GM21786 (cell line): ENCODE results near the gene SLC8A1.
"Not testable (repeated sequence)": the region's sequence is repeated elsewhere in the genome, so short reads cannot be mapped to it uniquely, and the experiment has no call there.

Source experiments
- ATAC-seq: cut with Tn5 transposase; IDR thresholded peaks from one replicate; pipeline ENCODE4 v1.9.1; 2021; ENCODE audit not compliant: unreplicated experiment

The SLC8A1 gene

DNA sequence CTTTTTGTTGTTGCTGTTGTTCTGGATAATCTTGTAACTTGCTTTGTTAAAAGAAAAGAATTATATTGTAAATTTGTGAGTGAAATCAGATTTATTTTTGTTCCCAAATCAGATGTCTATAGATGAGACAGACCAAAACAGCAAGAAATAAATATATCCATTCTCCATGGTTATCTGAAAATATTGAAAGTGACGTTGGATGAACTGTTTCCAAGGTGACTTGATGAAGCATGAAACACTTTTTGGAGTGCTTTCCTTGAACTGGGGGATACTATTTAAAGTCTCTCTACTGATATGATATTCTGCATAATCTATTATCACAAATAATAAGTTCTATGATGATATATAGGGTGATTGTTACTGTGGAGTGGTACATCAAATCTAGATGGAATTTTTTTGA is 357.4 kb downstream of the SLC8A1 start:
- no peak for ATAC-seq

DNA sequence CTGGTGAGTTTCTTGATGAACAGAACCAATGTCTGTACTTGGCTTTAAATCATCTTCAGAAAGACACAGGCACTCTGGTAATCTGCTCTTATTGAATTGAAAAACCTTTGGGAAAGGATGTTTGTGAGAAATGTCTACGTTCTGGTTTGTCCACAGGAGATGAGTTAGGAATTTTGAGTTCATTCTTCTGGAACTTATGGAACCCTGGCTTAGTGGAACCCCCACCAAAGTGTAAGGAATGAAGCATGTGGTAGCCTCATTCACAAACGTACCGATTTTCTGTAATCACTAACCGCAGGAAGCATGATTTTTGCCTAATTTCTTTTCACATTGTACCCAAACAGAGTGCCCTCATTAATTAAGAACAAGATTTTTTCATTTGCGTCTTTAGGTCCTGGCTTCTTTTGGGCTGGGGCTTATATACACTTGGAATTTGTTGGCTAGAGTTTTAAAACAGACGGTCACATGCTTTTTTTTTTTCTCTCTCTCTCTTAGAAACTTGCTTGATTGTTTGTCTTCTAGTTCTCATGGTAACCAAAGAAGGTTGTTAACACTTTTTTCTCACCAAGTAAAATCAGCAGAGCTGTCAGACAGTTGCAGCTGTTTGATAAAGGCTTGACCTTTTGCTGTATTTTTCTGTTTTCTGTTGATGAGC is 358.7 kb downstream of the SLC8A1 start:
- ATAC-seq, result no peak

DNA sequence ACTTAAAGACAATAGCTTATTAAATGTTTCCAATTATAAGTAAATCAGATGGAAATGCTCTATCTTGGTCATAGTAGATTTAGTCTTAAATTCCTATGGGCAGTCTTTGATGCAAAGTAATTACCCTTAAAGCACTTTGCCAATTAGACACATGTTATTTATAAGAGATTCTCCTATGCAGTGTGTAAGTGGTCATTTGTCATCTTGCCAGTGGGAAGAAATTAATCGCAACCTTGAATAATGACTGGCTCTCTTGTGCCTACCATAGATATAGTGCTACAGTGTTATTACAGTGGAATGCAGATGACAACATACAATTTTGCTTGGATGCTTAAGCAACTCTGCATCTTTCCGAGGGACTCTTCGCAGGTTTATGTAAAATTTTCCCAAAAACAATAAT is 361.8 kb downstream of the SLC8A1 start:
- ATAC-seq, result no peak

DNA sequence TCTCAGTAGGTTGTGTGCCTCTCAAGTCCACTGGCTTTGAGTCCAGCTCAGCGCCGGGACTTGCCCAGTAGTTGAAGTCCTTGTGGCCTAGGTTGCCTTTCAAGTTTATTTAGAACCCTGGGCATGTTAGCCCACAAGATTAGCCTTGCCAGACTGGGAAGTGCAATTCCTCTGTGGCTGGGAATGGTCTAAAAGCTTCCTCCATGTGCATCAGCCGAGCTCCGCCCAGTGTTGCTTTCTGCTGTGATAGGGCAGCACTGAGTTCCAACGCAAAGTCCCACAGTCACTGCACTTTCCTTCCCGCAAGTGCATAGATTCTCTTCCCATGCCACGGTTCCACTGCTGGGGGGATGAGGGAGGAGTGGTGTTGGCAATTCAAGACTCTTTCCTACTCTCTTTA is 364.0 kb downstream of the SLC8A1 start:
- no peak for ATAC-seq

DNA sequence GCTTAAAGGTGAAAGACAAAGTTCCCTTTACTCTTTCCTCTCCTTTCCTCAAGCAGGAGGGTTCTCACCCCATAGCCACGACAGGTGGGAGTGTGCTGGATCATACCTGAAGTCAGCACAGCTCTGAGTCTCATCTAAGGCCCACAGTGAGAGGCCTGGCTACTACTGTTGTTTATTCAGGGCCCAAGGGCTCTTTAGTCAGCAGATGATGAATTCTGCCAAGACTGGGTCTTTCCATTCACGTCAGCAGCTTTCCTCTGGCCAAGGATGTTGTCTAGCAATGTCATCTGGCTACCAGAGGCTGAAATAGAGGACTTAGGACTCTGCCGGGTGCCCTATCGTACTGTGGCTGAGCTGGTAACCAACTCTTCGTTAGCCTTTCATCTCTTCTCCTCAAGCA is 364.5 kb downstream of the SLC8A1 start:
- no peak for ATAC-seq

DNA sequence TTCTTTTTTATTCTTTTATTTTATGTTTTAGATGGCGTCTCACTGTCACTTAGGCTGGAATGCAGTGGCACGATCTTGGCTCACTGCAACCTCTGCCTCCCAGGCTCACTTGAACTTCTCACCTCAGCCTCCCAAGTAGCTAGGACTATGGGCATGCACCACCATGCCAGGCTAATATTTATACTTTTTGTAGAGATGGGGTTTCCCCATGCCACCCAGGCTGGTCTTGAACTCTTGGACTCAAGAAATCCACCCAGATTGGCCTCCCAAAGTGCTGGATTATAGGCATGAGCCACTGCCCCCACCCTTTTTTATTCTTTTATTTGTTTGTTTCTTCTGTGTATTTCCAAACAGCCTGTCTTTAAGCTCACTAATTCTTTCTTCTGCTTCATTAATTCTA is 366.1 kb downstream of the SLC8A1 start:
- no peak for ATAC-seq

DNA sequence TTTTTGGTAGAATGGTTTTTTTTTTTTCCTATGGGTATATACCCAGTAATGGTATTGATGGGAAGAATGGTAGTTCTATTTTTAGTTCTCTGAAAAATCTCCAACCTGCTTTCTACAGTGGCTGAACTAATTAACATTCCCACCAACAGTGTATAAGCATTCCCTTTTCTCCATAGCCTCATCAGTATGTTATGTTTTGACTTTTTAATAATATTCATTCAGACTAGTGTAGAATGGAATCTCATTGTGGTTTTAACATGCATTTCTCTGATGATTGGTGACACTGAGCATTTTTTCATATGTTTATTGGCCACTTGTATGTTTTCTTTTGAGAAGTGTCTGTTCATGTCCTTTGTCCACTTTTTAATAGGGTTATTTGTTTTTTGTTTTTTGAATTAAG is 378.6 kb downstream of the SLC8A1 start:
- not testable (repeated sequence) for ATAC-seq

DNA sequence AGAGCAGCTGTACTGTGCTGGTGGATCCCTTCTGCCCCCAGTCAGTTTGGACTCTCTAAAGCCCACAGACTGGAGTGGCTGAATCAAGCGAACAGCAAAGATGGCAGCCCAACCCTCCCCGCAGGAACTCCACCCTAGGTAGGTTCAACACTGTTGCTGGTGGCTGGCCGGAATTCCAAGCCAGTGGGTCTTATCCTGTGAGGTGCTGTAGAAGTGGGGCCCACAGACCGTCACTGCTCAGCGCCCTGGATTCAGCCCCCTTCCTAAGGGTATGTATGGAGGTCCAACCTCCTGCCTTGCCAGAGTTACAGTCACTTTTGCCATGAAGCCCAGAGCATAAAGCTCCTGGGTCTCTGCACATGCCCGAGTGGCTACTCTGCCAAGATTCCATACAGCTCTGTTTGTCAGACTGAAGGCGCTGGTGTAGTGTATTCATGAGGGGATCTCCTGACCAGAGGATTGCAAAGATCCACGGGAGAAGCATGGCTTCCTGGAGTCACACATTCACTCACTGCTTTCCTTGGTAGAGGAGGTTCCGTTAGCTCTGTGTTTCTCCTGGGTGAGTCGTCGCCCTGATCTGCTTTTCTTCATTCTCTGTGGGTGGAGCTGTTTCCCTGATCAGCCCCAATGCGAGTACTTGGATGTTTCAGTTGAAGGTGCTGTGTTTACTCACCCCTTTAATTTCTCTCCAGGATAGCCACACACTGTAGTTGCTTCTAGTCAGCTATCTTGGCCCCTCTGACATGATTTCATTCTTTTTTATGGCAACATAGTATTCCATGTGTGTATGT is 379.3 kb downstream of the SLC8A1 start:
- ATAC-seq, result no peak

DNA sequence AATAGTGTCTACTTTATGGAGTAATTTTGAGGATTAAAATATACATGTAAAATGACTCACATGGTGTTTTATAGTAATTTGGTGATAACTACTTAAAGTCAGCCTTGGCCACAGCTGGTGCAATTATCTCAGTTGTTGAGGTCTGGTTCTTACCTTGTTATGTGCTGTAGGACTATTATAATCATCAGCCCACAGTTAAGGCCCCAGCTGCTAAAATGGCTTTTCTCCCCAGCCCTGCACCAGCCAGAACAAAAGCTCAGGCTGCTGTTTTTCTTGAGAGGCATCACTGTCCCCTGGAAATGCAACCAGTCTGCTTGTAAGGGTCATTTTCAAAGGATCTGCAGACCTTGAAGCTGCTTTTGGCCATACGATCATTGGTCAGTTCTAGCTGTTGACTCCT is 389.5 kb downstream of the SLC8A1 start:
- ATAC-seq, result no peak

DNA sequence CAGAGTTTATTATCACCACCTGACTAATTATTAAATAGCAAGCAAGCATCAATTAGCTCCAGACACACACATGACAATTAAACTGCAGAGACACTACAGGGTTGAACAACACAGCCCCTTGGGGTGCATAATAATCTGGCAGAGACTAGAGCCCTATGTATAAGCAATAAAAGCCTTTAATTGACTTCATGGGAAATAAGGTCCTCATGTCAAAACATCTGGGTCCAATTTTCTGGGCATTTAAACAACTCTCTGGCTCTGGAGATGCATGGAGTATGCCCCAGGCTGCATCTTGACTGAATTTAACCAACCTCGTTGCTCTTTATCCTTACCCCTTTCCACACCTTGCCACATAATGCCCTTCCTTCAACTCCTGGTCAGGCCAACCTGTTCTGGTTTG is 402.1 kb downstream of the SLC8A1 start:
- ATAC-seq, result no peak

DNA sequence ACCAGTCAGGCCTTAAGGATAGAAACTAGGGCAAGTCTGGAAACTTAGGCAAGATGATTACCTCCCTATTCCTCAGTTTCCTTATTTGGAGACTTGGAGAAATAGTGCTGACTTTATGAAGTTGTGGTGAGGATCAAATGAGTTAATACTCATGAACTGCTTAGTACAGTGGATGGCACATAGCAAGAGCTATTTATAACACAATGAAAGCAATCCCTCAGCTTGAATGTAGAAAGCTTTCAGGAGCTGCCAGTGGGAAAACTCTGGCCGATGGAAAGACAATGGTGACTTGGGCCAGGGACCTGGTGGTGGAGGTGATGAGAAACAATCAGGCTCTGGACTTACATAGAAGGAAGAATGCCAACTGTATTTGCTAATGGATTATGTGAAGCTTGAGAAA is 403.4 kb downstream of the SLC8A1 start:
- no peak for ATAC-seq

DNA sequence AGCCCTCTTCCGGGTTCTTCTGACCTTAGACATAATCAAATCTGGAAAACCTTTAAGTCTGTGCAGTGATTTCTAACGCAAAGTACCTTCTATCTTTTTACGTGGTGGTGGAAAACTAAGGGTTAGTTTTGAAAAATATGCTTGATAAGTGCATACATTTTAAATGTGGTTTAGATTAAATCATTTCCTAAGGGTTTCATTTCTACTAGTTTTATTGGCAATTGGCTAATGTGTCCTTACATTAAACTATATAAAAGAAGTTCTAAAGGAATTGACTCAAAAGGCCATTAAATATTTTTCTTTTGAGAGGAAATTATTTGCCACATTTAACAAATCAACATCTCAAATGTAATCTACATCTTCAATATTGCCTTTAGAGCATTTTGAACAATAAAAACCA is 404.5 kb downstream of the SLC8A1 start:
- ATAC-seq, result no peak
